ENCODE data around the gene FBLN5.

FBLN5 gene

DNA sequence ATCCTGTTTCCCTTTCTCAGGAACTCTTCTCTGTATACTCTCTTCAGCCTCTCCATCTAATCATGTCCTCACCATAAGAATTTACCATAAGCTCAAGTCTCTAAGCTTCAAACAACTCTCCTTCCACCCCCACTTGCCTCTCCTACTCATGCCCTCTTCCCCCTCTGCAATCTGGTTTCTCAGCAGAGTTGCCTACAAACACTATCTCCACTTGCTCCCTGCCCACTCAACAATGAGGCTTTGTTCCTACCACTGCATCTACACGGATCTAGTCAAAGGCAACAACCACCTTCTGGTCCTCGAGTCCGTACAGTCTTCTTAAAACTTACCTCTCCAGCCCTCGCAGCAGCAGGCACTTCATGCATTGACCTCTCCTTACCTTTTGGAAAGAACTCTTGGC, 17.2 kb upstream of the FBLN5 start:
- H3K79me1 ChIP-seq (ENCODE audit: low read depth, low read length) = no peaks in the 10 kb centered on the region
- no peak for DNase-seq (ENCODE audit: low spot score)
- H2BK120ac ChIP-seq (ENCODE audit: low read depth, low read length) = no peak overlapping the region
- no CpG with 5 or more reads among the region's 4 CpGs for WGBS, 2 donors (ENCODE audit: extremely low coverage in 2 of 2, insufficient read length in 2 of 2, insufficient replicate concordance in 1 of 2)
- H3K27ac ChIP-seq (replicated peaks; ENCODE audit: low read length) = no peak overlapping the region
- no peak overlapping the region for H3K4me2 ChIP-seq (ENCODE audit: insufficient read depth, low read length, poor library complexity, severe bottlenecking)
- H3K14ac ChIP-seq (ENCODE audit: low read length) = no peak overlapping the region
- no peak overlapping the region for H2AK5ac ChIP-seq (ENCODE audit: low read depth, low read length)
- no peaks in the 10 kb centered on the region for H3K27me3 ChIP-seq (ENCODE audit: control insufficient read depth in 3 of 3, insufficient read depth in 3 of 3, low read depth in 1 of 3, low read length in 3 of 3)
- H2BK15ac ChIP-seq (ENCODE audit: low read length) = no peak overlapping the region
- no peak overlapping the region for H3K23ac ChIP-seq (ENCODE audit: low read depth, low read length, poor library complexity)
- no peaks in the 10 kb centered on the region for H3K9me3 ChIP-seq (replicated peaks in 1 of 2; ENCODE audit: control insufficient read depth in 2 of 2, insufficient read depth in 1 of 2, low read depth in 1 of 2, low read length in 2 of 2)
- no peak overlapping the region for H4K8ac ChIP-seq (ENCODE audit: low read depth, low read length)
- no peak overlapping the region for H4K91ac ChIP-seq (ENCODE audit: low read depth, low read length, poor library complexity)
- H2AFZ ChIP-seq (ENCODE audit: low read length) = no peak overlapping the region
- H3K9ac ChIP-seq (ENCODE audit: low read depth, low read length, poor library complexity) = no peak overlapping the region
- peaks cover 7 to 24% of the 10 kb centered on the region in 2 donors for H3K36me3 ChIP-seq (replicated peaks in 1 of 2; ENCODE audit: control insufficient read depth in 2 of 2, insufficient read depth in 2 of 2, low read length in 2 of 2)
- H3K18ac ChIP-seq (ENCODE audit: low read length) = no peak overlapping the region
- peaks cover 0 to 2% of the 10 kb centered on the region in 2 donors for H3K4me1 ChIP-seq (ENCODE audit: control insufficient read depth in 2 of 2, insufficient read depth in 1 of 2, low read depth in 1 of 2, low read length in 2 of 2)
- H2BK5ac ChIP-seq (ENCODE audit: low read length) = no peak overlapping the region
- H3K4me3 ChIP-seq (ENCODE audit: low read length in 2 of 2) = no peak overlapping the region
- H2BK12ac ChIP-seq (ENCODE audit: low read length) = no peak overlapping the region
- H3K4ac ChIP-seq (ENCODE audit: low read length) = no peak overlapping the region

DNA sequence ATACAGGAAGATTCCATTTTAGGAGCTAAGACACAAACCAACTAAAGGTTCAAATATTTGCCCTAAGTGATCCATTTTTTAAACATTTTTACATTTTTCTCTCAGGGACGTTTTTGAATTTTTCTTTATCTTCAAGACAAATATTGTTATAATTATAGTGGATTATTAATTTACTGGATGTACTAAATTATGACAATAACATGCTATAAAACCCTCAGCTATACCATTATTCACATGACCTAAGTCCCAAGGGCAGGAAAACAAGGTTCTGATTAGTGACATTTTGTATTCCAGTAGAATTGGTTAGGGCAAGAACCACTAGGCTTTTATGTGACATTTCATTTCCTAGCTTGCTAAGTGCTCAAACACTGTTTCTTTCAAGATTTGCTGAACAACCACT, 16.5 kb upstream of the FBLN5 start:
- Histone ChIP-seq H3K4me1 (ENCODE audit: control insufficient read depth in 2 of 2, insufficient read depth in 1 of 2, low read depth in 1 of 2, low read length in 2 of 2) (peaks cover 0 to 2% of the 10 kb centered on the region in 2 donors), H2BK15ac (ENCODE audit: low read length) (no peak overlapping the region), H2BK5ac (ENCODE audit: low read length) (no peak overlapping the region), H3K9ac (ENCODE audit: low read depth, low read length, poor library complexity) (no peak overlapping the region), H2AK5ac (ENCODE audit: low read depth, low read length) (no peak overlapping the region), H3K4me3 (ENCODE audit: low read length in 2 of 2) (no peak overlapping the region), H3K79me1 (ENCODE audit: low read depth, low read length) (no peaks in the 10 kb centered on the region), H4K8ac (ENCODE audit: low read depth, low read length) (no peak overlapping the region), H3K27me3 (ENCODE audit: control insufficient read depth in 3 of 3, insufficient read depth in 3 of 3, low read depth in 1 of 3, low read length in 3 of 3) (no peaks in the 10 kb centered on the region), H2AFZ (ENCODE audit: low read length) (no peak overlapping the region), H3K23ac (ENCODE audit: low read depth, low read length, poor library complexity) (no peak overlapping the region), H3K4me2 (ENCODE audit: insufficient read depth, low read length, poor library complexity, severe bottlenecking) (no peak overlapping the region), H3K9me3 (replicated peaks in 1 of 2; ENCODE audit: control insufficient read depth in 2 of 2, insufficient read depth in 1 of 2, low read depth in 1 of 2, low read length in 2 of 2) (no peaks in the 10 kb centered on the region), H3K4ac (ENCODE audit: low read length) (no peak overlapping the region), H2BK12ac (ENCODE audit: low read length) (no peak overlapping the region), H3K14ac (ENCODE audit: low read length) (no peak overlapping the region), H4K91ac (ENCODE audit: low read depth, low read length, poor library complexity) (no peak overlapping the region), H3K18ac (ENCODE audit: low read length) (no peak overlapping the region), H3K27ac (replicated peaks; ENCODE audit: low read length) (no peak overlapping the region), H3K36me3 (replicated peaks in 1 of 2; ENCODE audit: control insufficient read depth in 2 of 2, insufficient read depth in 2 of 2, low read length in 2 of 2) (peaks cover 4 to 17% of the 10 kb centered on the region in 2 donors), H2BK120ac (ENCODE audit: low read depth, low read length) (no peak overlapping the region)
- no CpG with 5 or more reads among the region's 1 CpG for WGBS, 2 donors (ENCODE audit: extremely low coverage in 2 of 2, insufficient read length in 2 of 2, insufficient replicate concordance in 1 of 2)
- DNase-seq (ENCODE audit: low spot score) = no peak

DNA sequence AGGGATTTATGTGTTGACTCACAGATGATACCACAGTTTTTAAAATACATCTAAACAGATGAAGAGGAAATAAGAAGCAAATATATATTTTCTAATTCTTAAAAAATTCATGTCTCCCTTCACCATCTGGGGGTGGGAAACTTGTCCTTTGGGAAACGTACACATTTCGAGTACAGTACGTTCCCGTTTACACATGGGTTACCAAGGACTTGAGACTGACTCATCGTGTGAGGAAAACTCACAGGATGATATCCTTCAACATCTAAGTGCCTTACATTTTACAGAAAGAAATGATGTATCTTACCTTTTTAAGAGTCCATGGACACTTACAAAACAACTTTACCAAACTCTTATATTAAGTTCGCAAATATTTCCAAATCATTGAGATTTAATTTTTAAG, 16.0 kb upstream of the FBLN5 start:
- Histone ChIP-seq H3K27me3 (ENCODE audit: control insufficient read depth in 3 of 3, insufficient read depth in 3 of 3, low read depth in 1 of 3, low read length in 3 of 3) (no peaks in the 10 kb centered on the region), H3K14ac (ENCODE audit: low read length) (no peak overlapping the region), H2AFZ (ENCODE audit: low read length) (no peak overlapping the region), H3K36me3 (replicated peaks in 1 of 2; ENCODE audit: control insufficient read depth in 2 of 2, insufficient read depth in 2 of 2, low read length in 2 of 2) (peaks cover 2 to 12% of the 10 kb centered on the region in 2 donors), H3K4ac (ENCODE audit: low read length) (no peak overlapping the region), H2BK120ac (ENCODE audit: low read depth, low read length) (no peak overlapping the region), H3K4me1 (ENCODE audit: control insufficient read depth in 2 of 2, insufficient read depth in 1 of 2, low read depth in 1 of 2, low read length in 2 of 2) (peaks cover 0 to 2% of the 10 kb centered on the region in 2 donors), H3K79me1 (ENCODE audit: low read depth, low read length) (no peaks in the 10 kb centered on the region), H3K23ac (ENCODE audit: low read depth, low read length, poor library complexity) (no peak overlapping the region), H3K9me3 (replicated peaks in 1 of 2; ENCODE audit: control insufficient read depth in 2 of 2, insufficient read depth in 1 of 2, low read depth in 1 of 2, low read length in 2 of 2) (no peaks in the 10 kb centered on the region), H3K18ac (ENCODE audit: low read length) (no peak overlapping the region), H4K91ac (ENCODE audit: low read depth, low read length, poor library complexity) (no peak overlapping the region), H2BK15ac (ENCODE audit: low read length) (no peak overlapping the region), H3K4me3 (ENCODE audit: low read length in 2 of 2) (no peak overlapping the region), H2BK12ac (ENCODE audit: low read length) (no peak overlapping the region), H3K27ac (replicated peaks; ENCODE audit: low read length) (no peak overlapping the region), H4K8ac (ENCODE audit: low read depth, low read length) (no peak overlapping the region), H3K9ac (ENCODE audit: low read depth, low read length, poor library complexity) (no peak overlapping the region), H2BK5ac (ENCODE audit: low read length) (no peak overlapping the region), H2AK5ac (ENCODE audit: low read depth, low read length) (no peak overlapping the region), H3K4me2 (ENCODE audit: insufficient read depth, low read length, poor library complexity, severe bottlenecking) (no peak overlapping the region)
- no CpG with 5 or more reads among the region's 6 CpGs for WGBS, 2 donors (ENCODE audit: extremely low coverage in 2 of 2, insufficient read length in 2 of 2, insufficient replicate concordance in 1 of 2)
- DNase-seq (ENCODE audit: low spot score) = no peak

DNA sequence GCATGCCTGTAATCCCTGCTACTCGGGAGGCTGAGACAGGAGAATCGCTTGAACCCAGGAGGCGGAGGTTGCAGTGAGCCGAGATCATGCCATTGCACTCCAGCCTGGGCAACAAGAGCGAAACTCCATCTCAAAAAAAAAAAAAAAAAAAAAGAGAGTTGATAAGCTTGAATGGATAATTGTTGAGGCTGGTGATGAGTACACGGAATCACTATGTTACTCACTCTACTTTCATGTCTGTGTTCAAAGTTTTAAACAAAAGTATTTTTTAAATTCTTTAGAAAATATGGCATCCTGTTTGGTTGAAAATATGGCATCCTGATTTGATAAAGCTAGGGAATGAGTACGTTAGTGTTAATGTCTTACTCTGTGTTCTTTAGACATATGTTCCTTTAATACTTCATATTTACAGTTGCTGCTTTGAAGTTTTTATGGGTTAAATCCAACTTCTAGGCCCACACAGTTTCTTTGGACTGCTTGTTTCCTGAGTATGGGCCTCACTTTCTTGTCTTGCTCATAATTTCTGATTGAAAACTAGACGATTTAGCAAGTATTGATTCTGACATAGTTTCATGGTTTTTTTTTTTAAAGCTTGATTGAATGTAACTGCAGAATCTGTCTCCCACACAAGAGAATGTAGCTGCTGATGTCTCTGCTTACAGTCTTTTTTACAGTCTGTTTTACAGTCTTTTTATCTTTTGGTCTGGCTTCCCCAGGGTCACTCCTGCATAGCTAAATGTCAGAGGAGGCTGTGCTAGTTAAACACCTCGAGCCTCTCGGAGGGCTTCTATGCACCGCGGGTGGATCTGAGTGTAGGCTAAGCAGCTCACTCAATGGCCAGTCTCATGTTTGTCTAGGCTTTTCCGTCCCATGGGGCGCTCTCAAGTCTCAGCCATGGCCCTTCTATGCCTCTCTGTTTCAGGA, 14.1 kb upstream of the FBLN5 start:
- Histone ChIP-seq H2AK5ac (ENCODE audit: low read depth, low read length) (no peak overlapping the region), H3K9ac (ENCODE audit: low read depth, low read length, poor library complexity) (no peak overlapping the region), H2BK120ac (ENCODE audit: low read depth, low read length) (no peak overlapping the region), H3K23ac (ENCODE audit: low read depth, low read length, poor library complexity) (no peak overlapping the region), H2BK5ac (ENCODE audit: low read length) (no peak overlapping the region), H2AFZ (ENCODE audit: low read length) (no peak overlapping the region), H3K4me3 (ENCODE audit: low read length in 2 of 2) (no peak overlapping the region), H3K4ac (ENCODE audit: low read length) (no peak overlapping the region), H2BK12ac (ENCODE audit: low read length) (no peak overlapping the region), H3K36me3 (replicated peaks in 1 of 2; ENCODE audit: control insufficient read depth in 2 of 2, insufficient read depth in 2 of 2, low read length in 2 of 2) (no peaks in the 10 kb centered on the region), H3K27me3 (ENCODE audit: control insufficient read depth in 3 of 3, insufficient read depth in 3 of 3, low read depth in 1 of 3, low read length in 3 of 3) (peaks cover 0 to under 1% (median 0%) of the 10 kb centered on the region in 3 experiments), H3K27ac (replicated peaks; ENCODE audit: low read length) (no peak overlapping the region), H3K4me2 (ENCODE audit: insufficient read depth, low read length, poor library complexity, severe bottlenecking) (no peak overlapping the region), H3K9me3 (replicated peaks in 1 of 2; ENCODE audit: control insufficient read depth in 2 of 2, insufficient read depth in 1 of 2, low read depth in 1 of 2, low read length in 2 of 2) (no peaks in the 10 kb centered on the region), H4K91ac (ENCODE audit: low read depth, low read length, poor library complexity) (no peak overlapping the region), H3K18ac (ENCODE audit: low read length) (no peak overlapping the region), H2BK15ac (ENCODE audit: low read length) (no peak overlapping the region), H4K8ac (ENCODE audit: low read depth, low read length) (no peak overlapping the region), H3K4me1 (ENCODE audit: control insufficient read depth in 2 of 2, insufficient read depth in 1 of 2, low read depth in 1 of 2, low read length in 2 of 2) (peaks cover 0 to 2% of the 10 kb centered on the region in 2 donors), H3K14ac (ENCODE audit: low read length) (no peak overlapping the region), H3K79me1 (ENCODE audit: low read depth, low read length) (no peaks in the 10 kb centered on the region)
- WGBS, 2 donors (ENCODE audit: extremely low coverage in 2 of 2, insufficient read length in 2 of 2, insufficient replicate concordance in 1 of 2) = no CpG with 5 or more reads among the region's 14 CpGs
- no peak for DNase-seq (ENCODE audit: low spot score)

Data from neuronal stem cell (in vitro differentiated cells).